ENCODE data around the gene EPN1. TPM values are rescaled to one million over a fixed set of nuclear protein-coding genes. Genes with fewer than 3 reads are reported as not detected.
"Not testable (repeated sequence)": the region's sequence is repeated elsewhere in the genome, so short reads cannot be mapped to it uniquely, and the experiment has no call there.

Gene EPN1
- total RNA-seq, 1 experiment from 2014 or later: 43.6 TPM

DNA sequence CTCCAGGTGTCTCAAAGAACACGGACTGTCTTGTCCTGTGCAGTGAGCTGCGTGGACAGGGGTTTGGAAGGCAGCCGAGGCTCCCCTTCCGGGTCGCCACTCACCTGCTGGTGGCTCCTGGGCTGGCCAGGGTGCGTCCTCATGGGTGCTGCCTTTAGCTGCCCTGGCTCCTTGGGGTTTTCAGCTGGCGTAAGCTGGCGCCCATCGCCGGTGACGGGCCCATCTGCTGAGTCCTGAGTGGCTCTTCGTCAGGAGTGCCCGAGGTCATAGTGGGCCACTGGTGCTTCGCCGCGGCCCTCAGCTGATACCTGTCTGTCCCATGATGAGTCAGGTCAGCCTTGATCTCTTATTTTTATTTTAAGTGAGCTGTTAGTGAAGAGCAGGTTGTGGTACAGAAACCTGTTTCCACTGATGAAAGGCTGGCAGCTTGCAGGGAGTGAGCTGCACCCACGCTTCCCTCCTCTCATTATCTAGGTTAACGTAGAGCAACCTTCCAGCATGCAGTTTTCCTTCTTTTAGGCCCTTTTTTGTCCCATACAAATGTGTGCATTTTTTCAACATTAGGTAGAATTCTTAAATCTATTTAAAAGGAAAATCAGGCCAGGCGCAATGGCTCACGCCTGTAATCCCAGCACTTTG is 18.4 kb downstream of the EPN1 start:
- DNase-seq (ENCODE audit: low spot score): no peak

DNA sequence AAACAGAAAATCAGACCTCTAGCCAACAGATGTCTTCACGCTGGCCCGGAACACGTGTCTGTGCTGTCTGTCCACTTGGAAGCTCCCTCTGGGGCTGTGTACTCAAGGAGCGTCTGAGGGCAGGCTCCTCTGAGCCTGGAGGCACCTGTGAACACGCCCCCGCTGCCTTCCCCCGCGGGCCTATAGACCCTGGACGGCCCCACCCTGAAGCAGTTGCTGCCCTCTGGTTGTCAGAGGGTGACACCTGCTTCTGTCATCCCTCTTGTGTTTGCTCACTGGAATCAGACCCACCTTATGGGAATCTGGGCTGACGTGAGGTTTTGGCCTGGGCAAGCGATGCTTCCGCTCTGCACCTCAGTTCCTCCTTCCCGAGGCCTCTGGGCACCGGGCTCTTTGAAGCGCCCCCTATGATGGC is 19.2 kb downstream of the EPN1 start:
- no peak for DNase-seq (ENCODE audit: low spot score)

DNA sequence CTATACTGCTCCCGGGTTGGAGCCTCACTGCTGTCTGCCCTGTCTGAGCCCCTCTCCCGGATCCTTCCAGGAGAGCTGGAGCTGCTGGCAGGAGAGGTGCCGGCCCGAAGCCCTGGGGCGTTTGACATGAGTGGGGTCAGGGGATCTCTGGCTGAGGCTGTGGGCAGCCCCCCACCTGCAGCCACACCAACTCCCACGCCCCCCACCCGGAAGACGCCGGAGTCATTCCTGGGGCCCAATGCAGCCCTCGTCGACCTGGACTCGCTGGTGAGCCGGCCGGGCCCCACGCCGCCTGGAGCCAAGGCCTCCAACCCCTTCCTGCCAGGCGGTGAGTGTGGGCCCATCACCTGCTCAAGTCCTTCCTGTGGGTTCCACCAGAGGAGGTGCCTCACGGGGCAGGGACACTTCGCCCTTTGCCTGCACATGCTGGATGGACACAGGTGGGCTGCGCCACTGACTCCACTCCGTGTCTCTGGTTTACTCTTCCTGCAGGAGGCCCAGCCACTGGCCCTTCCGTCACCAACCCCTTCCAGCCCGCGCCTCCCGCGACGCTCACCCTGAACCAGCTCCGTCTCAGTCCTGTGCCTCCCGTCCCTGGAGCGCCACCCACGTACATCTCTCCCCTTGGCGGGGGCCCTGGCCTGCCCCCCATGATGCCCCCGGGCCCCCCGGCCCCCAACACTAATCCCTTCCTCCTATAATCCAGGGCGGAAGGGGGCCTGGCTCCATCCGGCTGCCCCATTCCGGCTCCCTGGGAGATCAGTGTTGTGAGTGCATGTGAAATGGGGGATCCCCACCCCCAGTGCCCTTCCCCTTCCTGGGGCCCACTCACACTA is 19.8 kb downstream of the EPN1 start:
- DNase-seq (ENCODE audit: low spot score): no peak

DNA sequence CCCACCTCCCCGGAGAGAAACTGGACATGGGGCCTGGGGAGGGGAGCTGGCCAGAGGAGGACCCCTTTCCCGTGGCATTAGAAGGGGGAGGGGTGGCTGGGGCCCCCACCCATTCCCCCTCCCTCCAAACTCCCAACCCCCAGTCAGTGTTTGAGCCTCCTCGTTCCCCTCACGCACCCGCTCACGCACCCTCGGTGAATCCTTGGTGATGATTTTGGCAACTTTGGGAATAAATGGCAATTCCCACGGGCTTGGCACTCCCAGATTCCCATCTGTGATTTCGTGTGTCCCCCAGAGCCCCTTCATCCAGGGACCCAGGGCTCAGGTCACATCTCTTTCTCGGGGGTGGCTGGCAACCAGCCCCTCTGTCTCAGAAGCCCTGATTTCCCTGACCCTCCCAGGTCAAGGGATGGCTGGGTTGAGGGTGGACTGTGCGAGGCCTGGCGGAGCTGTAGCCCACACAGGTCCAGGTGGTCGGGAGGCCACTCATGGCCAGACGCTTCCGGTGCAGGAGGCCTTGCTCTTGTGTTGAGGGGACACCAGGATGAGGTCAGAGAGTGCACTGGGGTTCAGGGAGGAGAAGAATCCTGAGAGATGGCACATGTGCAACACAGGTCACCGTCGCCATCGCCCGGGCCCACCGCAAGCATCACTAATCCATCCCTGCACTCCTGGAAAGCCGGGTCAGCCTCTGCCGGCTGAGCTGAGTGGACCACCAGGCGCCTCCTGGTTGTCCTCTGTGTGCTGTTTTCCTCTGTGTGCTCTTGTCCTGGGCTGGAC is 20.7 kb downstream of the EPN1 start:
- no peak for DNase-seq (ENCODE audit: low spot score)

DNA sequence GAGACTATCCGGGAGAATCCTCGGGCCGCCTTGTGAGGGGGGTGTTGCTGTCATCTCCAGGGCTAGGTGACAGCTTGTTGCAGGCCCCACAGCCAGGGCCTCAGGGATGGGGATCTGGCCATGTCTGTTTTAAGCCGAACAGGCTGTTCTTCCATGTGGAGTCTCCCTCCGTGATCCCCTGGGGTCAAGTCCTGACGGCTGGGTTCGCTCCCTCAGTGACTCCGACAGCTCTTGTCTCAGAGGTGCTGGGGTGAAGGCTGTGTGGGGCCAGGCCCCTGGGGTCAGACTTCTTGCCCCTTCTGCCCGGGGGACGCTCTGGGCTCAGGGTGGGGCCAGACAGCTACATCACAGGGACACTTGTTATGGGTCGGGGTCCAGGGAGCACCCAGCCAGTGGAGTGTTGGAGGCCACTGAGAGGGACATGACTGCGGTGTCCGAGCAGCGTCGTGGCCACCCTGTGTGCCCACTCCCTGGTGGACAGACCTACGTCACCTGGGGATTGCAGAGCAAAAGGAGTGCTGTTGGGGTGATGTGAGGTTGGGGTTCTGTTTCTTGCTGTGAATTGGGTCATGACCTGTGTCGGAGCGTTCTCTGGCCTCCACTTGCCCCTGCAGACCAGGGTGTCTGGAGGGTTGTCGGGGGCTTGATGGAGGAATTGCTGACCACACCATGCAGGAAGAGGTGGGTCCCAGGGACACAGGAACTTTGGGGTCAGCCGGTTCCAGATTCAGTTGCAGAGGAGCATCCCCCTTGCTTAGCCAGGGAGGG is 21.5 kb downstream of the EPN1 start:
- DNase-seq (ENCODE audit: low spot score): no peak

DNA sequence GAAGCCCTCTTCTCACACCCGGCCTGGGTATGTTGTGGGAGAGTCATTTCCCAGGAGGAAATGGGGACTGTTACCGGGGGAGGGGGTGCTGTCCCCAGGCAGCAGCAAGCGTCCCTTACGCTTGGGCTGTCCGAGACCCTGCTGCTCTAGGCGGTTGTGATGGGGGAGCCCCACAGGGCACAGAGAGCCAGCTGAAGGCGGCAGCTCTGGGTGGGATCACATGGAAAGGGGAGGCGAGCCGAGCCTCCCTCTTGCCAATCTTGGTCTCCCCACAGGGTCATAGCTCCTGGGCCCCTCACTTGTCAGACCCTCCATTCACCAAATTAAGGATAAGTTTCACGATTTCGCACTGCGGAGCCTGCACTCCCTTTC is 22.0 kb downstream of the EPN1 start:
- DNase-seq (ENCODE audit: low spot score): no peak

DNA sequence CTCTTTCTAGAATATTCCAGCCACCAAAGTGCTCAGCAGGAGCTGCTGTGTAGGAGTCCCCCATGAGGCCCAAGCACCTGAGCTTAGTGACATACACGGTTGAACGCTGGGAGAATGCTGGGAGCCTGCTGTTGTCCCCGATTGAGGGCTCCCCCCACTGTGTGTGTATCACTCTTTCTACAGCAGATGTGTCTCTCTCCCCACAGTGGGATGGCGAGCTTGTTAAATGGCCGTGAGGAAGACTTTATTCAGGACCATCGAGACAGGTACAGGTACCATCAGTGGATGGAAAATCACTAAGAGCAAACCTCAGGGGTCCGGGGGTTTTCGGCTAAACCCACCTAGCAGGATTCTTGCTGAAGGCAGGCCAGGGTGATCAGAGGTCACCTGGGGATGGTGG is 22.7 kb downstream of the EPN1 start:
- DNase-seq (ENCODE audit: low spot score): no peak

DNA sequence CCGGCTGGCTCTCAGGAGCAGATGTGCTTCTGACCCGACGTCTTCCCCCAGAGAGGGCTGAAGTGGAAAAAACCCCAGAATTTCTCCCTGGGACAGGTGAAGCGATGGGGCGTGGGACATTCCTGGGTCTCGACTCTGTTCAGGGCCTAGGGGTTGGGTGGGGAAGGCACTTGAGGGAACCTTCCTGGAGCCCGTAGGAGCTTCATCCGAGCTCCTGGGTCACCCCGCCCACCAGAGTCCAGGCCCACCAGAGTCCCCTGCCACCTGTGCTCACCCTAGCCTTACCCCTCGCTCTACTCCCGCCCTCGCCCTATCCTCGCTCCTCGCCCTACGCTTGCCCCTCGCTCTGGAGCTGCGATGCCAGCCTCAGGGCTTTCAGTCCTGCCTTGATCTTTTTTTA is 23.2 kb downstream of the EPN1 start:
- DNase-seq (ENCODE audit: low spot score): no peak

DNA sequence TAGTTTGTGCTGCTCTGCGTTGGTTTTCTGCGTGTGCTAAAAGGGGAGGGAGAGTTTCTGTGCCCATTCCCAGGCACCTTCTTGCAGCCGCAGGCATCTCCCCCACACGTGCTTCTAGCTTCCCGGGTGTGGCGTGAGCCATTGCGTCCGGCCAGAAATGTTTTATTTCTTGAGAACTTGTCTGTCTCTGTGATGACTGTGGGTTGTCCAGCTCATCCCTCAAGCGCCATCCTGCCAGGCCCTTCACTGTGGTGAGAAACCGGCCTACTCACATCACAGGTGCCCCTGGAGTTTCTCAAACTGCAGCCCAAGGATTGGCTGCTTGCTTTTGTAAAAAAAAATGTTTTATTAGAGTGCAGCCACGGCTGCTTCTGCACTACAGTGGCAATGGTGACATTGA is 24.2 kb downstream of the EPN1 start:
- no peak for DNase-seq (ENCODE audit: low spot score)

DNA sequence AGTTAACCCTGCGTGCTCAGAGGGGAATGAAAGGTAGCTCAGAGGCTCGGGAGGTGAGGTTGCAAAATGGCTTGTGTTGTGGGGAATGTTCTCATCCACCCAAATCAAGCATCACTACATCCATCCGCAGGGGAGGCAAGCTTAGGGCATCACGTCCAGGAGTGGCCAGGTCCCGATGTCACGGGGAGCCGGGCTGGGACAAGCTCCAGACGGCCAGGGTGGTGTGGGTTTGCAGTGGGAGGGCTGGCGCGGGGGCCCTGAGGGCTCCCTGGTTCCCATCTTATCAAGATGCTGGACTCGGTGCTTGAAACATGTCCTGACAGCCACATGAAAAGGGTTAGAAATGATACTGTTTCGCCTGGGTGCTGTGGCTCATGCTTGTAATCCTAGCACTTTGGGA is 25.8 kb downstream of the EPN1 start:
- no peak for DNase-seq (ENCODE audit: low spot score)

DNA sequence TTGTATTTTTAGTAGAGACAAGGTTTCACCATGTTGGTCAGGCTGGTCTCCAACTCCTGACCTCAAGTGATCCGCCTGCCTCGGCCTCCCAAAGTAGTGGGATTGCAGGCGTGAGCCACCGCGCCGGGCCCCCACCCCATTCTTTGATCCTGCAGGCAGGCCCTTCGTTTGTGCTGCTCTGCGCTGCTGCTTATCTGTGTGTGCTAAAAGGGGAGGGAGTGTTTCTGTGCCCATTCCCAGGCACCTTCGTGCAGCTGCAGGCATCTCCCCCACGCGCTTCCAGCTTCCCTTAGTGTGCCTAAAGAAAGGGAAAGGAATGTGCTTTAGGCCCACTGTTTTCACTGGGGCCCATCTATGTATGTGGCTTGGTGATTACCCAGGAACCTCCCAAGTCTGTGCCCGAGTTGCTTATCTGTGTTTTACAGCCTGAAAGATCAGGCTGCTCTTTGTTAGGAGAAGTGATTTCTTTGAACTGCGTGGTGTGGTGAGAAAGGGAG is 27.2 kb downstream of the EPN1 start:
- no peak for DNase-seq (ENCODE audit: low spot score)

DNA sequence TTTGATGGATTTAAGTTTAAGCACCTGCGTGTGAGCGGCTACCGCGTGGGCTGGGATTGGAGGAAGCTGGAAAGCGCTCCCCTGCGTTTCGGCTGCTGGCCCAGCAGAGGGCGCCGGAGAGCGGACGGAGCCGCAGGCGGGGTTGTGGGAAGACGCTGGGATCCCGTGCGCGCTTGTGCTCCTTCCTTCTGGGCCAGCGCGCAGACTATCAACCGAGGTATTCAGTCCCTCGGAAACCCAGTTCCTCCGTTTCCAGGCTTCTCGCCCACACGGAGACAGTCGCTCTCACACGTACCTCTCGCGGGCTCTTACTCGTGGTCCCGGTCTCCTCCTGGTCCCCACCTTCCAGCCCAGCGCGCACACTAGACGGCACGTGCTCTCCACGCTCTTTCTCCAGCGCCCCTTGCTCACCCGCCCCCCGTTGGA is 28.8 kb downstream of the EPN1 start:
- DNase-seq (ENCODE audit: low spot score): no peak

DNA sequence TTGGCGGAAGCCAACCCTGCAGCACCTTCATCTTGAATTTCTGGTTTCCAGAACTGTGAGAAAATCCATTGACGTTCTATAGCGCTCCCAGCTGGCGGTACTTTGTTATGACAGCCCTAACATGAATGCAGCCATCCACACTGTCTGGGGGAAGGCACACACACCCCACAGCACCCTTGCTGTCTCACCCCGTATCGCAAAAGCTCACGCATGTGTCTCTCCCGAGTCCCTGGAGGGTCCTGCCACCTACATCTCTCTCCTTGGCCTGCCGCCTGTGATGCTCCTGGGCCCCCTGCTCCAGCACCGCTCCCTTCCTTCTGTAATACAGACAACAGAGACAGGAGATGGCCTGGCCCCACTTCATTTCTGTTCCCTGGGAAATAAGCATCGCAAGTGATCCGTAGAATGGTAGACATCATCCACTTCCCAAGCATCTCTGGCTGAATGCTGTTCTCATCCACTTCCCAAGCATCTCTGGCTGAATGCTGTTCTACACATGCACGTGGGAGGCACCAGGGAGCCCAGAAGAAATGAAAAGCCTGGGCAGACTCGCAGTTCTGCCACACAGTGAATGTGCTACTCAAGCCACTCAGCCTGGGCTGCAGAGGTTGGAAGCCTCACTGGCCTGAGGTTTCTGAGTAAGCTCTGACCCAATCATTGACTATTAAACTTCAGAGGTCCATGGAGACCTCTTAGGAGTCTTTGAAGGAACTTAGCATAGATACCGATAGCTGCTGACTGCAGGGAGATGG is 29.6 kb downstream of the EPN1 start:
- DNase-seq (ENCODE audit: low spot score): no peak

DNA sequence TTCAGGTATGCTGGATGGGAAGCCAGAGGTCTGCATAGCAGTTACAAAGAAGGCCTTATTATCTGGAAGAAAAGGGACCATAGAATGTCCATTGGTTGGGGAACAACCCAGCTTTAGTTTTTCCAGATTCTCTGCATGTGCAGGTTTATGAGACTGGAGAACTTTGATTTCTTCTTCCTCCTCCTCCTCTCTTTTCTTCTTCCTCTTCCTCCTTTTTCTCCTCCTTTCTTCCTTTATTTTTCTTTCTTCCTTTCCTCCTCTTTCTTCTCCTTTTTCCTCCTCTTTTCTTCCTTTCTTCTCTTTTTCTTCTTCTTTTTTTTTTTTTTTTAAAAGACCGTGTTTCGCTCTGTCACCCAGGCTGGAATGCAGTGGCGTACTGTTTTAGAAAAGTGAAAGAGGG is 30.9 kb downstream of the EPN1 start:
- DNase-seq (ENCODE audit: low spot score): no peak

DNA sequence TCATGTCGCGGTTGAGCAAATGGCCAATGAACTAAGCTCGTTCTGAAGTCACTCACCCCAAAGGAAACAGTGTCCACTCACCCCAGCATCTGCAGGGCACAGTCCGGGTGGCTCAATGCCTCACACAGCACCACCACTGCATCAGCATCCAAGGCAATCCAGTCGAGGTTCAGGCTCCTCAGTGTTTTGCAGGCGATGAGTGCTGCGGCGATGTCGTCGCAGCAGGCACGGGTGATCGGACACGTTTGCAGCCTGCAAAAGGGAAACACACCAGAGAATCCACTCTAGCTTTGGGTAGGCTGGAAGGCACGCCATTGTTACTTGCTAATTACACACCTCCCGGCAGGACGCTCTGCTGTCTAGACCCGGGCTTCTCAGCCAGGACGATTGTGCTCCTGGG is 36.7 kb downstream of the EPN1 start:
- no peak for DNase-seq (ENCODE audit: low spot score)

DNA sequence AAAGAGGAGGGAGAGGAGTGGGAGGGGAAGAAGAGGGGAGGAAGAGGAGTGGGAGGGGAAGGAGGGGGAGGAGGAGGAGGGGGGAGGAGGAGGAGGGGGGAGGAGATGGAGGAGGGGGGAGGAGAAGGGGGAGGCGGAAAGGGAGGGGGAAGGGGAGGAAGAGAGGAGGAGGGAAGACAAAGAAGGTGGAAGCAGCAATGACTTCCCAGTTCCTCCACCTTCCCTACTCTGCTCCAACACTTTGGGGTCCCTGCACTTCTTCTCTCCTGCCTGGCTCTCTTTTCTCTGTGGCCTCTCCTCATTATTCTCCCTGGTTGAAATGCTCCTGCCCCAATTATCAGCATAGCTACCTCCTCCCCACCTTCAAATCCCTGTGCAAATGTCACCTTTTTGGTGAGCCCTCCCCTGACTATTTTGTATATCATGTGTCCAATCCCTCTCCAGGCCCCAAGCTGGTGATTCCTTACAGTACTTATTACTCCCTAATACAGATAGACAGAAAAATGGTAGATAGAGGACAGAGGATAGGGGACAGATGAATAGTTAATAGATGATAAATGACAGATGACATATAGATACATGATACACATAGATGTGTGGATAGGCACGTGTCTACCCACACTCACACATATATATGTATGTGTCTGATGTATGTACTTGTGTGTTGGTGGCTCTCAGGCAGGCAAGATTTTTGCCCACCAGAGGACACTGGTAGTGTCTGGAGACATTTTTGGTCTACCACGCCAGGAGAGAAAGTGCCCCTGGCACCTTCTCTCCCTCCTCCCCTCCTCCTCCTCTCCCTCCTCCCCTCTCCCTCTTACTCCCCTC is 38.0 kb downstream of the EPN1 start:
- no peak for DNase-seq (ENCODE audit: low spot score)

DNA sequence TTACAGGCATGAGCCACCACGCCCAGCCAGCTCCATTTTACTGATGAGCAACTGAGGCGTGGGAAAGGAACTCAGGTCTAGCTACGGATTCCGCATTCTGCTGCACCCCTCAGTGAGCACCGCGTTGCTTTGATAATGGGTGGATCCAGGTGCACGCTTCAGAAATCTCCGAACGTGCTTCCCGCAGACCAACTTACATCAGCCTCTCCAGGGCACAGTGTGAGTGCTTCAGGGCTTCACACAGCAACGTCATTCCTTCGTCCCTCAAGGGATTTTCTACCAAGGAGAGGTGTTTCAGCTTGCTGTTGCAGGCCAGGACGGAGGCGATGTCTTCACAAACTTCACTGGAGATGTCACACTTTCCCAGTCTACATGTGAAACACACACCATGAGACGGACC is 41.5 kb downstream of the EPN1 start:
- DNase-seq (ENCODE audit: low spot score): no peak

DNA sequence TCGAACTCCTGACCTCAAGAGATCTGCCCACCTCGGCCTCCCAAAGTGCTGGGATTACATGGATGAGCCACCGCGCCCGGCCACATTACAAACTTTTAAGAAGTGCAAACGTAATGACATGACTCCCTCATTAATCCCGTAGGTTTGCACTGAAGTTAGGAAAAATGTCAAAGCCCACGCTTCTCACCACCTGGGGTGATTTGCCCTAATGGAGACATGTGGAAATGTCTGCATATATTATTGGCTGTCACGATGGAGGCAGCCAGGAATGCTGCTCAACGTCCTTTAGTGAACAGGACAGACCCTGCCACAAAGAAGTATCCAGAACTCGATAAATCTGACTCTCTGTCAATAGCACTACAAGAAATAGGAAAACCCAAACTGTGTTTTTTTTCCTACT is 42.2 kb downstream of the EPN1 start:
- no peak for DNase-seq (ENCODE audit: low spot score)

DNA sequence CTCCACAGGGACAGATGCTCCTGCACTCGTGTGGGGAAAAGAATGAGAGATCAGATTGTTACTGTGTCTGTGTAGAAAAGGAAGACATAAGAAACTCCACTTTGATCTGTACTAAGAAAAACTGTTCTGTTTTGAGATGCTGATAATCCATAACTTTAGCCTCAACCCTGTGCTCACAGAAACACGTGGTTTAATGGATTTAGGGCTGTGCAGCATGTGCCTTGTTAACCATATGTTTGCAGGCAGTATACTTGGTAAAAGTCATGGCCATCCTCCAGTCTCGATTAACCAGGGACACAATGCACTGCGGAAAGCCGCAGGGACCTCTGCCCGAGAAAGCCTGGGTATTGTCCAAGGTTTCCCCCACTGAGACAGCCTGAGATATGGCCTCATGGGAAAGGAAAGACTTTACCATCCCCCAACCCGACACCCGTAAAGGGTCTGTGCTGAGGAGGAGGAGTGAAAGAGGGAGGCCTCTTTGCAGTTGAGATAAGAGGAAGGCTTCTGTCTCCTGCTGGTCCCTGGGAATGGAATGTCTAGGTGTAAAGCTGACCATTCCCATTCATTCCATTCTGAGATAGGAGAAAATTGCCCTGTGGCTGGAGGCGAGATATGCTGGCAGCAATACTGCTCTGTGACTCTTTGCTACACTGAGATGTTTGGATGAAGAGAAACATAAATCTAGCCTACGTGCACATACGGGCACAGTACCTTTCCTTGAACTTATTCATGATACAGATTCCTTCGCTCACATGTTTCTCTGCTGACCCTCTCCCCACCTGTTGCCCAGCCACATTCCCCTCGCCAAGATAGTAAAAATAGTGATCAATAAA is 43.1 kb downstream of the EPN1 start:
- not testable (repeated sequence) for DNase-seq (ENCODE audit: low spot score)
